DND-41 (cell line): ENCODE measurements around the gene RPL29.

ENCODE experiments used
- ATAC-seq: fragments of 200-7000 bp; cut with Tn5 transposase; 3 replicates; pipeline ENCODE4 v1.9.1; 2021; ENCODE audit warnings: low read depth; ENCODE audit not compliant: insufficient read depth
- DNase-seq: peaks from one replicate; pipeline ENCODE4 v3.0.0-alpha.2; 2020
- H2AFZ ChIP-seq: 2 replicates; pipeline ENCODE4 v1.6.0; 2012; ENCODE audit warnings: low read depth, low read length
- H3K27ac ChIP-seq: 2 replicates; pipeline ENCODE4 v1.5.1; 2012; ENCODE audit warnings: low read length, inconsistent platforms
- H3K27me3 ChIP-seq: fragments of 200-600 bp; sonication (generic); 2 replicates; pipeline ENCODE4 v1.6.0; 2012; ENCODE audit warnings: low read length, mild to moderate bottlenecking, inconsistent platforms; ENCODE audit not compliant: insufficient read depth, poor library complexity
- H3K36me3 ChIP-seq: 2 replicates; pipeline ENCODE4 v1.5.1; 2012; ENCODE audit warnings: low read length, inconsistent platforms; ENCODE audit not compliant: insufficient read depth
- H3K4me1 ChIP-seq: 2 replicates; pipeline ENCODE4 v1.5.1; 2012; ENCODE audit warnings: mild to moderate bottlenecking, low read length; ENCODE audit not compliant: insufficient read depth
- H3K4me2 ChIP-seq: 2 replicates; pipeline ENCODE4 v1.6.0; 2012; ENCODE audit warnings: mild to moderate bottlenecking, moderate library complexity, low read length, inconsistent platforms; ENCODE audit not compliant: insufficient read depth
- H3K4me3 ChIP-seq, 2 experiments: fragments of 200-600 bp in 1 of 2; shearing (Covaris generic) in 1 of 2; 2 replicates each; pipeline ENCODE4 v1.5.1; 2012 to 2016; ENCODE audit warnings: inconsistent platforms in 2 of 2, low read length in 2 of 2, mild to moderate bottlenecking in 2 of 2, low read depth in 1 of 2, moderate library complexity in 1 of 2
- H3K79me2 ChIP-seq: 2 replicates; pipeline ENCODE4 v1.6.0; 2012; ENCODE audit warnings: low read length, inconsistent platforms; ENCODE audit not compliant: insufficient read depth
- H3K9ac ChIP-seq: 2 replicates; pipeline ENCODE4 v1.6.0; 2012; ENCODE audit warnings: low read depth, mild to moderate bottlenecking, inconsistent platforms, low read length, moderate library complexity
- H3K9me3 ChIP-seq: 2 replicates; pipeline ENCODE4 v1.5.1; 2012; ENCODE audit warnings: low read length, moderate library complexity, mild to moderate bottlenecking, inconsistent platforms; ENCODE audit not compliant: insufficient read depth, severe bottlenecking
- H4K20me1 ChIP-seq: 2 replicates; pipeline ENCODE4 v1.6.0; 2012; ENCODE audit warnings: low read length; ENCODE audit not compliant: insufficient read depth
- CTCF ChIP-seq: IDR thresholded peaks from 2 replicates; pipeline ENCODE4 v1.5.1; 2012; ENCODE audit warnings: borderline replicate concordance, low read length, moderate library complexity, mild to moderate bottlenecking; ENCODE audit not compliant: poor library complexity, severe bottlenecking; ENCODE audit errors: extremely low read depth
- EZH2 ChIP-seq: IDR thresholded peaks from 3 replicates; pipeline ENCODE4 v1.6.1; 2012; ENCODE audit warnings: borderline replicate concordance, low read depth, mild to moderate bottlenecking, moderate library complexity, low read length, inconsistent platforms; ENCODE audit not compliant: severe bottlenecking

Gene RPL29

DNA sequence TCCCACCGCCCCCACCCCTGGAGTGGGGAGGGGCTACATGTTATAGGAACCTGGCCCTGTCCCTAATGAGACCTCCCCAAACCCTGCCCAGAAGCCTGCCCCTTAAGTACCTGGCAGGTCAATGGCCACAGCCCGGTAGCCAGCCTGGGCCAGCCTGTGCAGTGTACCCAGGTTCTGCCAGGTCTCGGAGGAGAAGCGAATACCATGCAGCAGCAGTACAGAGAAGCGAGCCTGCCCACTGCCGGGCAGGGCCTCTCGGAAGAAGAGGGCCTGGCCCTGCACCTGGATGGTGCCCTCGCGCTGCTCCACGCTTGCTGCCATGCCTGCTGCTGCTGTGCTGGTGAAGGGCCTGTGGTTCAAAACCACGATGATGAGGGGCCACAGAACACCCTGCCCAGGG, 24.3 kb downstream of the RPL29 start:
- Histone ChIP-seq H3K27ac (no peak overlapping the region), H2AFZ (no peak overlapping the region), H3K27me3 (no peaks in the 10 kb centered on the region), H3K36me3 (peaks cover 10% of the 10 kb centered on the region), H3K9me3 (no peaks in the 10 kb centered on the region), H3K4me3 (no peak overlapping the region), H3K4me1 (peaks cover 54% of the 10 kb centered on the region), H3K4me2 (no peak overlapping the region), H3K79me2 (peaks cover 11% of the 10 kb centered on the region), H4K20me1 (peaks cover 3% of the 10 kb centered on the region; the same call in 1 of the 2 replicates), H3K9ac (no peak overlapping the region)
- DNase-seq: no peak
- no peak for TF ChIP-seq EZH2
- TF ChIP-seq CTCF: no peak
- ATAC-seq: no peak

- Histone ChIP-seq H3K27ac (no peak overlapping the region), H3K9ac (no peak overlapping the region), H3K4me1 (peaks cover 53% of the 10 kb centered on the region), H2AFZ (no peak overlapping the region), H3K36me3 (peaks cover 10% of the 10 kb centered on the region), H3K4me3 (no peak overlapping the region), H3K27me3 (no peaks in the 10 kb centered on the region), H3K4me2 (no peak overlapping the region), H3K79me2 (peaks cover 11% of the 10 kb centered on the region), H4K20me1 (peaks cover 3% of the 10 kb centered on the region; the same call in 1 of the 2 replicates), H3K9me3 (no peaks in the 10 kb centered on the region)
- no peak for ATAC-seq
- TF ChIP-seq CTCF (no peak), EZH2 (no peak)
- DNase-seq: no peak
Observed at GRCh38 chr3:51970606-51971300, 24.9 kb downstream of the RPL29 start.

DNA sequence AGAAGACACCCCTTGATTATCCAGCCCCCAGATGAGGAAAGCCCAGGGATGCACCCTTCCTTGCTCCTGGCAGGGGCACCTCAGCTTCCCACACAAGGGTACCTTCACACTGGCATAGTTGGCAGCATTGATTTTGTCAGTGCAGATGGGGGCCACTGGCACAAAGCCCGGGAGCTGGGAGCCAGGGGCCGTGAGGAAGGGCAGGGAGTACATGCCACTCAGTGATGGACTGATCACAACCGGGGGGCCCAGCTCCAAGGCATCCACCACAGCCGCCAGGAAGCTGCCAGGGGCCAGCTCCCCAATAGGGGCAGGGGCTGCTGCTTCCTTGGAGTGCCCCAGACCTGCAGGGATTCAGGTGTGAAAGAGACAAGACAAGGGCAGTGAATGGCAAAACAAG, 25.9 kb downstream of the RPL29 start:
- DNase-seq: no peak
- Histone ChIP-seq H3K4me1 (peaks cover 47% of the 10 kb centered on the region), H2AFZ (no peak overlapping the region), H3K9me3 (no peaks in the 10 kb centered on the region), H3K27me3 (no peaks in the 10 kb centered on the region), H3K36me3 (peaks cover 10% of the 10 kb centered on the region), H3K27ac (no peak overlapping the region), H3K79me2 (peaks cover 11% of the 10 kb centered on the region), H4K20me1 (peaks cover 3% of the 10 kb centered on the region; the same call in 1 of the 2 replicates), H3K9ac (no peak overlapping the region), H3K4me2 (no peak overlapping the region), H3K4me3 (no peak overlapping the region)
- ATAC-seq: no peak
- no peak for TF ChIP-seq CTCF
- TF ChIP-seq EZH2: no peak
